ENCODE results near the gene FAM180A. TPM values are rescaled to one million over a fixed set of nuclear protein-coding genes. Genes with fewer than 3 reads are reported as not detected.

FAM180A gene
- total RNA-seq, 4 donors from 2014 or later = 0.83 to 9.4 (median 1.7) TPM

GRCh38 chr7:135734343-135734689 lies 14.3 kb downstream of the FAM180A start:
- no peak overlapping the region for H3K27ac ChIP-seq (replicated peaks in 1 of 4)
- peaks cover 0 to 4% (median 0%) of the 10 kb centered on the region in 4 donors for H3K27me3 ChIP-seq
- no peak for DNase-seq (ENCODE audit: extremely low spot score)
- no peak for TF ChIP-seq POLR2AphosphoS5 (IDR thresholded peaks at IDR 0.05)
- TF ChIP-seq CTCF (IDR thresholded peaks at IDR 0.05) = no peak
- no peak for TF ChIP-seq EP300 (IDR thresholded peaks at IDR 0.05)
- no peaks in the 10 kb centered on the region for H3K4me1 ChIP-seq
- H3K4me3 ChIP-seq = no peak overlapping the region
- intact Hi-C loops (cut with DNase I) = no loop called here
- no peaks in the 10 kb centered on the region for H3K9me3 ChIP-seq
- H3K36me3 ChIP-seq = peaks cover 0 to 17% (median 0%) of the 10 kb centered on the region in 4 donors
- 100% methylated on average over 1 of the region's 1 CpG for WGBS

- peaks cover 0 to 4% (median 0%) of the 10 kb centered on the region in 4 donors for H3K27me3 ChIP-seq
- DNase-seq (ENCODE audit: extremely low spot score) = no peak
- H3K4me1 ChIP-seq = no peaks in the 10 kb centered on the region
- intact Hi-C loops (cut with DNase I) = no loop called here
- WGBS = 90% methylated on average over 13 of the region's 21 CpGs
- H3K4me3 ChIP-seq = no peak overlapping the region
- no peaks in the 10 kb centered on the region for H3K9me3 ChIP-seq
- peaks cover 0 to 17% (median 0%) of the 10 kb centered on the region in 4 donors for H3K36me3 ChIP-seq
- H3K27ac ChIP-seq (replicated peaks in 1 of 4) = no peak overlapping the region
- TF ChIP-seq EP300 (IDR thresholded peaks at IDR 0.05) (no peak), POLR2A (IDR thresholded peaks at IDR 0.05; ENCODE audit: low read depth) (no peak), CTCF (IDR thresholded peaks at IDR 0.05) (no peak), POLR2AphosphoS5 (IDR thresholded peaks at IDR 0.05) (no peak)
Observed at GRCh38 chr7:135733603-135734342, 14.8 kb downstream of the FAM180A start.

- intact Hi-C loops (cut with DNase I) = no loop called here
- DNase-seq (ENCODE audit: extremely low spot score) = no peak
- TF ChIP-seq EP300 (IDR thresholded peaks at IDR 0.05) = no peak
- TF ChIP-seq CTCF (IDR thresholded peaks at IDR 0.05) = no peak
- no peak for TF ChIP-seq POLR2AphosphoS5 (IDR thresholded peaks at IDR 0.05)
- TF ChIP-seq POLR2A (IDR thresholded peaks at IDR 0.05; ENCODE audit: low read depth) = no peak
- no peaks in the 10 kb centered on the region for H3K27me3 ChIP-seq
- no peak overlapping the region for H3K4me3 ChIP-seq
- WGBS = 91% methylated on average over 4 of the region's 4 CpGs
- peaks cover 0 to 12% (median 0%) of the 10 kb centered on the region in 4 donors for H3K36me3 ChIP-seq
- no peak overlapping the region for H3K27ac ChIP-seq (replicated peaks in 1 of 4)
- no peaks in the 10 kb centered on the region for H3K4me1 ChIP-seq
- no peaks in the 10 kb centered on the region for H3K9me3 ChIP-seq
Observed at GRCh38 chr7:135731131-135731530, 17.5 kb downstream of the FAM180A start.

- no peak overlapping the region for H3K27ac ChIP-seq (replicated peaks in 1 of 4)
- peaks cover 0 to 5% (median 0%) of the 10 kb centered on the region in 4 donors for H3K27me3 ChIP-seq
- no peak for DNase-seq (ENCODE audit: extremely low spot score)
- peaks cover 0 to 8% (median 0%) of the 10 kb centered on the region in 4 donors for H3K36me3 ChIP-seq
- intact Hi-C loops (cut with DNase I) = no loop called here
- H3K9me3 ChIP-seq = no peaks in the 10 kb centered on the region
- H3K4me1 ChIP-seq = no peaks in the 10 kb centered on the region
- H3K4me3 ChIP-seq = no peak overlapping the region
- 77% methylated on average over 5 of the region's 5 CpGs for WGBS
- TF ChIP-seq CTCF (IDR thresholded peaks at IDR 0.05) = no peak
Observed at GRCh38 chr7:135729230-135729629, 19.4 kb downstream of the FAM180A start.

Measured in esophagus muscularis mucosa (tissue), 4 donors.